Measurements from ENCODE around the gene TTC34.
A peak's percentile ranks its signal among the peaks of the same experiment; 100 is the strongest.

TTC34 gene

GRCh38 chr1:2811533-2811918 is 10.0 kb upstream of the TTC34 start:
- no peak overlapping the region for H3K14ac ChIP-seq (ENCODE audit: low read length in 2 of 2)
- no peak overlapping the region for H4K8ac ChIP-seq (ENCODE audit: low read length)
- no peaks in the 10 kb centered on the region for H3K9me3 ChIP-seq (ENCODE audit: control insufficient read depth, low read length)
- H2BK12ac ChIP-seq (ENCODE audit: low read length in 2 of 2) = no peak overlapping the region
- H3K4me2 ChIP-seq (ENCODE audit: low read length, poor library complexity, severe bottlenecking) = no peak overlapping the region
- no peak overlapping the region for H2BK5ac ChIP-seq (ENCODE audit: low read depth, low read length, poor library complexity, severe bottlenecking)
- H3K4me1 ChIP-seq (ENCODE audit: control insufficient read depth, insufficient read depth, low read depth, low read length) = no peaks in the 10 kb centered on the region
- no peak overlapping the region for H2BK15ac ChIP-seq (ENCODE audit: low read depth, poor library complexity, severe bottlenecking)
- no peak overlapping the region for H2BK120ac ChIP-seq (ENCODE audit: low read depth, low read length)
- H3K4ac ChIP-seq (ENCODE audit: low read depth in 1 of 2, low read length in 2 of 2) = no peak overlapping the region
- no peak for DNase-seq
- H3K79me1 ChIP-seq (replicated peaks; ENCODE audit: low read length, poor library complexity, severe bottlenecking) = no peaks in the 10 kb centered on the region
- H3K18ac ChIP-seq (ENCODE audit: low read depth in 1 of 2, low read length in 2 of 2) = no peak overlapping the region
- H3K9ac ChIP-seq (ENCODE audit: low read length) = no peak overlapping the region
- no peak overlapping the region for H3K27ac ChIP-seq (ENCODE audit: low read length, poor library complexity, severe bottlenecking)
- H2AK5ac ChIP-seq (ENCODE audit: low read length, severe bottlenecking) = no peak overlapping the region
- no peak overlapping the region for H4K91ac ChIP-seq (ENCODE audit: low read length)
- H3K27me3 ChIP-seq (ENCODE audit: control insufficient read depth in 1 of 2, insufficient read depth in 1 of 2, low read length in 2 of 2) = no peaks in the 10 kb centered on the region
- WGBS = 83% methylated on average over 8 of the region's 8 CpGs
- H3K23ac ChIP-seq (ENCODE audit: low read length in 2 of 2) = no peak overlapping the region
- H3K4me3 ChIP-seq (ENCODE audit: insufficient read depth in 1 of 2, low read depth in 1 of 2, low read length in 2 of 2) = no peak overlapping the region
- no peaks in the 10 kb centered on the region for H3K36me3 ChIP-seq (ENCODE audit: control insufficient read depth in 1 of 2, insufficient read depth in 2 of 2, low read depth in 1 of 2, low read length in 2 of 2)
- no peak overlapping the region for H2AFZ ChIP-seq (ENCODE audit: low read depth, low read length)

GRCh38 chr1:2810899-2811532 is 9.5 kb upstream of the TTC34 start:
- Histone ChIP-seq H3K27ac (ENCODE audit: low read length, poor library complexity, severe bottlenecking) (no peak overlapping the region), H4K91ac (ENCODE audit: low read length) (no peak overlapping the region), H4K8ac (ENCODE audit: low read length) (no peak overlapping the region), H3K23ac (ENCODE audit: low read length in 2 of 2) (no peak overlapping the region), H3K79me1 (replicated peaks; ENCODE audit: low read length, poor library complexity, severe bottlenecking) (no peaks in the 10 kb centered on the region), H3K9me3 (ENCODE audit: control insufficient read depth, low read length) (no peaks in the 10 kb centered on the region), H2BK15ac (ENCODE audit: low read depth, poor library complexity, severe bottlenecking) (no peak overlapping the region), H3K18ac (ENCODE audit: low read depth in 1 of 2, low read length in 2 of 2) (no peak overlapping the region), H2BK5ac (ENCODE audit: low read depth, low read length, poor library complexity, severe bottlenecking) (no peak overlapping the region), H3K36me3 (ENCODE audit: control insufficient read depth in 1 of 2, insufficient read depth in 2 of 2, low read depth in 1 of 2, low read length in 2 of 2) (no peaks in the 10 kb centered on the region), H3K9ac (ENCODE audit: low read length) (no peak overlapping the region), H3K27me3 (ENCODE audit: control insufficient read depth in 1 of 2, insufficient read depth in 1 of 2, low read length in 2 of 2) (peaks cover 0 to 2% of the 10 kb centered on the region in 2 experiments), H2AK5ac (ENCODE audit: low read length, severe bottlenecking) (no peak overlapping the region), H2BK120ac (ENCODE audit: low read depth, low read length) (no peak overlapping the region), H3K14ac (ENCODE audit: low read length in 2 of 2) (no peak overlapping the region), H2AFZ (ENCODE audit: low read depth, low read length) (no peak overlapping the region), H3K4me2 (ENCODE audit: low read length, poor library complexity, severe bottlenecking) (no peak overlapping the region), H2BK12ac (ENCODE audit: low read length in 2 of 2) (no peak overlapping the region), H3K4ac (ENCODE audit: low read depth in 1 of 2, low read length in 2 of 2) (no peak overlapping the region), H3K4me3 (ENCODE audit: insufficient read depth in 1 of 2, low read depth in 1 of 2, low read length in 2 of 2) (no peak overlapping the region), H3K4me1 (ENCODE audit: control insufficient read depth, insufficient read depth, low read depth, low read length) (no peaks in the 10 kb centered on the region)
- DNase-seq = no peak
- WGBS = 59% methylated on average over 9 of the region's 9 CpGs

GRCh38 chr1:2810281-2810680 is 8.8 kb upstream of the TTC34 start:
- H3K79me1 ChIP-seq (replicated peaks; ENCODE audit: low read length, poor library complexity, severe bottlenecking) = no peaks in the 10 kb centered on the region
- H2BK120ac ChIP-seq (ENCODE audit: low read depth, low read length) = no peak overlapping the region
- H3K36me3 ChIP-seq (ENCODE audit: control insufficient read depth in 1 of 2, insufficient read depth in 2 of 2, low read depth in 1 of 2, low read length in 2 of 2) = no peaks in the 10 kb centered on the region
- peak overlapping the region; percentile 48 for H2BK15ac ChIP-seq (ENCODE audit: low read depth, poor library complexity, severe bottlenecking)
- no peaks in the 10 kb centered on the region for H3K4me1 ChIP-seq (ENCODE audit: control insufficient read depth, insufficient read depth, low read depth, low read length)
- H2BK12ac ChIP-seq (ENCODE audit: low read length in 2 of 2) = no peak overlapping the region
- no peak overlapping the region for H3K4me3 ChIP-seq (ENCODE audit: insufficient read depth in 1 of 2, low read depth in 1 of 2, low read length in 2 of 2)
- no peak overlapping the region for H2AK5ac ChIP-seq (ENCODE audit: low read length, severe bottlenecking)
- no peak overlapping the region for H2AFZ ChIP-seq (ENCODE audit: low read depth, low read length)
- H4K91ac ChIP-seq (ENCODE audit: low read length) = peak overlapping the region; percentile 12
- no peak overlapping the region for H3K14ac ChIP-seq (ENCODE audit: low read length in 2 of 2)
- no peak overlapping the region for H3K18ac ChIP-seq (ENCODE audit: low read depth in 1 of 2, low read length in 2 of 2)
- no peak overlapping the region for H3K9ac ChIP-seq (ENCODE audit: low read length)
- H4K8ac ChIP-seq (ENCODE audit: low read length) = no peak overlapping the region
- peaks cover 0 to 5% of the 10 kb centered on the region in 2 experiments for H3K27me3 ChIP-seq (ENCODE audit: control insufficient read depth in 1 of 2, insufficient read depth in 1 of 2, low read length in 2 of 2)
- no peak for DNase-seq
- H3K4me2 ChIP-seq (ENCODE audit: low read length, poor library complexity, severe bottlenecking) = no peak overlapping the region
- H3K9me3 ChIP-seq (ENCODE audit: control insufficient read depth, low read length) = no peaks in the 10 kb centered on the region
- H2BK5ac ChIP-seq (ENCODE audit: low read depth, low read length, poor library complexity, severe bottlenecking) = no peak overlapping the region
- no peak overlapping the region for H3K27ac ChIP-seq (ENCODE audit: low read length, poor library complexity, severe bottlenecking)
- WGBS = 77% methylated on average over 15 of the region's 15 CpGs
- H3K4ac ChIP-seq (ENCODE audit: low read depth in 1 of 2, low read length in 2 of 2) = no peak overlapping the region
- no peak overlapping the region for H3K23ac ChIP-seq (ENCODE audit: low read length in 2 of 2)

GRCh38 chr1:2809656-2810055 is 8.2 kb upstream of the TTC34 start:
- H3K36me3 ChIP-seq (ENCODE audit: control insufficient read depth in 1 of 2, insufficient read depth in 2 of 2, low read depth in 1 of 2, low read length in 2 of 2) = no peaks in the 10 kb centered on the region
- no peak overlapping the region for H3K4me3 ChIP-seq (ENCODE audit: insufficient read depth in 1 of 2, low read depth in 1 of 2, low read length in 2 of 2)
- H2AK5ac ChIP-seq (ENCODE audit: low read length, severe bottlenecking) = no peak overlapping the region
- H4K91ac ChIP-seq (ENCODE audit: low read length) = no peak overlapping the region
- H3K4me2 ChIP-seq (ENCODE audit: low read length, poor library complexity, severe bottlenecking) = no peak overlapping the region
- H3K18ac ChIP-seq (ENCODE audit: low read depth in 1 of 2, low read length in 2 of 2) = no peak overlapping the region
- H2AFZ ChIP-seq (ENCODE audit: low read depth, low read length) = no peak overlapping the region
- no peak overlapping the region for H3K27ac ChIP-seq (ENCODE audit: low read length, poor library complexity, severe bottlenecking)
- H4K8ac ChIP-seq (ENCODE audit: low read length) = no peak overlapping the region
- no peak overlapping the region for H2BK120ac ChIP-seq (ENCODE audit: low read depth, low read length)
- H2BK5ac ChIP-seq (ENCODE audit: low read depth, low read length, poor library complexity, severe bottlenecking) = no peak overlapping the region
- H3K9ac ChIP-seq (ENCODE audit: low read length) = no peak overlapping the region
- H3K27me3 ChIP-seq (ENCODE audit: control insufficient read depth in 1 of 2, insufficient read depth in 1 of 2, low read length in 2 of 2) = peaks cover 0 to 5% of the 10 kb centered on the region in 2 experiments
- H3K23ac ChIP-seq (ENCODE audit: low read length in 2 of 2) = no peak overlapping the region
- H2BK12ac ChIP-seq (ENCODE audit: low read length in 2 of 2) = no peak overlapping the region
- no peak overlapping the region for H2BK15ac ChIP-seq (ENCODE audit: low read depth, poor library complexity, severe bottlenecking)
- WGBS = 88% methylated on average over 17 of the region's 17 CpGs
- no peaks in the 10 kb centered on the region for H3K9me3 ChIP-seq (ENCODE audit: control insufficient read depth, low read length)
- DNase-seq = no peak
- H3K4me1 ChIP-seq (ENCODE audit: control insufficient read depth, insufficient read depth, low read depth, low read length) = no peaks in the 10 kb centered on the region
- H3K14ac ChIP-seq (ENCODE audit: low read length in 2 of 2) = no peak overlapping the region
- H3K79me1 ChIP-seq (replicated peaks; ENCODE audit: low read length, poor library complexity, severe bottlenecking) = no peaks in the 10 kb centered on the region
- no peak overlapping the region for H3K4ac ChIP-seq (ENCODE audit: low read depth in 1 of 2, low read length in 2 of 2)

Measured in mesenchymal stem cell (in vitro differentiated cells and primary cell).